Measurements from ENCODE around the gene FIBIN.
"Not testable (repeated sequence)": the region's sequence is repeated elsewhere in the genome, so short reads cannot be mapped to it uniquely, and the experiment has no call there.

Gene FIBIN

DNA sequence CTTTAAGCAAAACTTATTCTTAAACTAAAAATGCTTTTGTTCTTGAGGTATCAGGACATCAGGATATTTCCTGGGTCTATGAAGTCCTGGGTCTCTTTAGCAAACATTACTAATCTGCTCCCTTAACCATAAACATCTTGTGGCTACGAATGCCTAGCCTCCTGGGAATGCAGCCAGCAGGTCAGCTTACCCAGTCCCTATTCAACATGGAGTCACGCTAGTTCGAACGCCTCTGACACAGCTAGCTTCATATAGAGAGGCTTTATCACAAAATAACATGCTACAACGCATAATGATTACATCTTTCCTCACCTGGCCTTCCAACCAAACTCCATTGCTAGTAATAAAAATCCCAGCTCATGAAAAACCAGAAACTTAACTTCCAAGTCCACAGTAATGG is 17.5 kb upstream of the FIBIN start:
- in situ Hi-C loops (cut with MboI; ENCODE audit: low sequenced_read_pairs, unreplicated experiment) = no loop called here
- TF ChIP-seq, protein P1, sequence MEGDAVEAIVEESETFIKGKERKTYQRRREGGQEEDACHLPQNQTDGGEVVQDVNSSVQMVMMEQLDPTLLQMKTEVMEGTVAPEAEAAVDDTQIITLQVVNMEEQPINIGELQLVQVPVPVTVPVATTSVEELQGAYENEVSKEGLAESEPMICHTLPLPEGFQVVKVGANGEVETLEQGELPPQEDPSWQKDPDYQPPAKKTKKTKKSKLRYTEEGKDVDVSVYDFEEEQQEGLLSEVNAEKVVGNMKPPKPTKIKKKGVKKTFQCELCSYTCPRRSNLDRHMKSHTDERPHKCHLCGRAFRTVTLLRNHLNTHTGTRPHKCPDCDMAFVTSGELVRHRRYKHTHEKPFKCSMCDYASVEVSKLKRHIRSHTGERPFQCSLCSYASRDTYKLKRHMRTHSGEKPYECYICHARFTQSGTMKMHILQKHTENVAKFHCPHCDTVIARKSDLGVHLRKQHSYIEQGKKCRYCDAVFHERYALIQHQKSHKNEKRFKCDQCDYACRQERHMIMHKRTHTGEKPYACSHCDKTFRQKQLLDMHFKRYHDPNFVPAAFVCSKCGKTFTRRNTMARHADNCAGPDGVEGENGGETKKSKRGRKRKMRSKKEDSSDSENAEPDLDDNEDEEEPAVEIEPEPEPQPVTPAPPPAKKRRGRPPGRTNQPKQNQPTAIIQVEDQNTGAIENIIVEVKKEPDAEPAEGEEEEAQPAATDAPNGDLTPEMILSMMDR (IDR thresholded peaks at IDR 0.05; ENCODE audit: borderline replicate concordance, control extremely low read depth, extremely low read depth, insufficient read depth, missing control alignments) = no peak
- no peak for DNase-seq (ENCODE audit: low spot score)

DNA sequence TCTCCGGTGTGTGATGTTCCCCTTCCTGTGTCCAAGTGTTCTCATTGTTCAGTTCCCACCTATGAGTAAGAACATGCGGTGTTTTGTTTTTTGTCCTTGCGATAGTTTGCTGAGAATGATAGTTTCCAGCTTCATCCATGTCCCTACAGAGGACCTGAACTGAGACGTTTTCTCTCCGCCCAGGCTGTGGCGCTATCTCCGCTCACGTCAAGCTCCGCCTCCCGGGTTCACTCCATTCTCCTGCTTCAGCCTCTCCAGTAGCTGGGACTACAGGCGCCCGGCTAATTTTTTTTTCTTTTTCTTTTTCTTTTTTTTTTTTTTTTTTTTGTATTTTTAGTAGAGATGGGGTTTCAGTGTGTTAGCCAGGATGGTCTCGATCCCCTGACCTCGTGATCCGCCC is 16.7 kb upstream of the FIBIN start:
- DNase-seq (ENCODE audit: low spot score); in situ Hi-C loops (cut with MboI; ENCODE audit: low sequenced_read_pairs, unreplicated experiment): not testable (repeated sequence)

DNA sequence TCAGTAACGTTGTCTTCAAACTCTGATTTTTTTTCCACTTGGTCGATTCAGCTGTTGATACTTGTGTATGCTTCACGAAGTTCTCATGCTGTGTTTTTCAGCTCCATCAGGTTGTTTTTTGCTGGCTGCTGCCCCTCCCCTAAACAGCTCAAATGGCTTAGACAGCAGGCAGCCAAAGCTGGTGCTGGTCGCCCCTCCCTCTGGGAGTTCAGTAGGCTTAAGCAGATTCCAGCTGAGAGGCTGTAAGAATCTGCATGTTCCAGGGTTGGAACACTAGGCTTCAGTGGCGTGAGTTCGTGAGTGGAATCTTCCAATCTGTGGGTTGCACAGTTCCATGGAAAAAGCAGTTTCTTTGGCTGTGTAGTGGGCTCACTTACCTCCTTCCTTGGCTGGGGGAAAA is 10.3 kb upstream of the FIBIN start:
- DNase-seq (ENCODE audit: low spot score) = no peak
- in situ Hi-C loops (cut with MboI; ENCODE audit: low sequenced_read_pairs, unreplicated experiment) = no loop called here
- TF ChIP-seq, protein P1 (IDR thresholded peaks at IDR 0.05; ENCODE audit: borderline replicate concordance, control extremely low read depth, extremely low read depth, insufficient read depth, missing control alignments) = no peak

DNA sequence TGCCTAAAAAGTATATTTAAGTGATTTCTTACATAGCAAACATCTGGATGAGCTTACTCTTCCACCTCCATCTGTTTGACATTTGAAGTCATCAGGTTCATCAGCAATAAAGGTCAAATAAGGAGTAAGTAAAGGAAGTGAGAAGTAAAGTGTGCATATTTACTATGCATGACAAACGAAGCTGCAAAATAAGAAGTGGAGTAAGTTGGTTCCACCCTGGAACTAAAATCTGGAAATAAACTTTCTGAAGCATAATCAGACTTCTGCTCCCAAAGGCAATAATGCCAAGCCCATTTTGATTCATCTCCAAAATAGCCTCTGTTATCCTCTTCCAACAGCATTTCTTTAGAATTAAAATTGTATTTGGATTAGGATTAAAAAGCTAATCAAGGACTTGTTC is 8.4 kb upstream of the FIBIN start:
- no peak for DNase-seq (ENCODE audit: low spot score)
- TF ChIP-seq, protein P1 (IDR thresholded peaks at IDR 0.05; ENCODE audit: borderline replicate concordance, control extremely low read depth, extremely low read depth, insufficient read depth, missing control alignments) = no peak
- in situ Hi-C loops (cut with MboI; ENCODE audit: low sequenced_read_pairs, unreplicated experiment) = no loop called here

DNA sequence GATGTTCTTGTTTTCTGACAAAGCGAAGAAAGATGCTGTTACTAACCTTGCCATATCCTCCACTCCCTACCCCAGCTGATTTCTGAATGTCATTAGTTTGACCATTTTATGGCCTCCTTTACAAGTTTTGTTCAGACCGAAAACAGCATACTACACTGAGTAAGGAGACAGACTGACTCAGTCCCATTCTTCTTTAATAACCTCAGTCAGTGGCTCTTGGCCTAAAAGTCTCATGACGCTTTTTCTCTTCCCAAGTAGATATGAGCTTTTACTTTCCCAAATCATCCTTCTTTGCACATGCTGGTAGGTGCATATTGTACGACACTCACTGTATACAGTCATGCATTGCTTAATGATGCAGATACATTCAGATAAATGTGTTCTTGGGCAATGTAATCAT is 8.0 kb upstream of the FIBIN start:
- no peak for DNase-seq (ENCODE audit: low spot score)
- TF ChIP-seq, protein P1 (IDR thresholded peaks at IDR 0.05; ENCODE audit: borderline replicate concordance, control extremely low read depth, extremely low read depth, insufficient read depth, missing control alignments) = no peak
- in situ Hi-C loops (cut with MboI; ENCODE audit: low sequenced_read_pairs, unreplicated experiment) = no loop called here

DNA sequence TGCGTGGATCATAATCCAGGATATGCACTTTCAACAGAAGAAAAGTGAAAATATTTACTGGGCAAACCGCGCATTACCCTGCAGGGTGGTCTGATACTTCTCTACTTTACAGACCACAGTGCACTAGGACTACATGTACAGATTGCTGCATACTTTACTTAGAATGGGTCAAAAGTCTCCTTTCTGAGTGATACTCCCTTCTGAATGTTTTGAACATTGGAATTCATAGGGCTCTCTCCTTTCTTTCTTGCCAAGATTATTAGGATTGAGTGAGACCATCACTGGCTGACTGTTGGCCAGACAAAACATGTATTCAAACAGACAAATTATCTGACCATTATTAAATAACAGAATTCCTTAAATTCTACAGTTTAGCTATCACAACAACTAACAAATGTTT is 6.6 kb upstream of the FIBIN start:
- DNase-seq (ENCODE audit: low spot score) = no peak
- in situ Hi-C loops (cut with MboI; ENCODE audit: low sequenced_read_pairs, unreplicated experiment) = no loop called here
- TF ChIP-seq, protein P1 (IDR thresholded peaks at IDR 0.05; ENCODE audit: borderline replicate concordance, control extremely low read depth, extremely low read depth, insufficient read depth, missing control alignments) = no peak

DNA sequence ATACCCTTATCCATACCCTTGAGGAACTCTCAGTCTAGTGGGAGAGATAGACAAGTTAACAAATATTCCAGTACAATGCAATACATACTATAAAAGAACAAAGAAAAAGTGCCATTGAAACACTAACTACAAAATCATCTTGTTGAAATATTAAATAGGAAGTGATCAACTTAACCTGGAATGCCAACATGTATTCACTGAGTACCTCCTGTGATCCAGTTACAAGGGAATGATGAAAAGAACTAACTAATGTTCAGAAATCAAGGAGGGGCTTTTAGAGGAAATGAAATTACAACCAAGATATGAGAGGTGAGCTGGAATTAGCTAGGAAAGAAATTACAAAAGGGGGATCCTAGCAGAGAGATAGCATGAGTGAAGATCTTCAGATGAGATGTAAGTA is 6.2 kb upstream of the FIBIN start:
- in situ Hi-C loops (cut with MboI; ENCODE audit: low sequenced_read_pairs, unreplicated experiment) = no loop called here
- no peak for DNase-seq (ENCODE audit: low spot score)
- TF ChIP-seq, protein P1 (IDR thresholded peaks at IDR 0.05; ENCODE audit: borderline replicate concordance, control extremely low read depth, extremely low read depth, insufficient read depth, missing control alignments) = no peak

Data from GM13976 (cell line).